Stimulated activated CD8-positive, alpha-beta memory T cell treated with anti-CD3 and anti-CD28 coated beads, Interleukin-4, amount 100 ng/mL, for 24 hours (primary cell): ENCODE data around the gene SLC25A5.
"Not testable (repeated sequence)": the region's sequence is repeated elsewhere in the genome, so short reads cannot be mapped to it uniquely, and the experiment has no call there.

Experiments
- DNase-seq: peaks from one replicate; pipeline ENCODE4 v3.0.0-alpha.2; 2020; ENCODE audit warnings: low read depth

Gene SLC25A5

DNA sequence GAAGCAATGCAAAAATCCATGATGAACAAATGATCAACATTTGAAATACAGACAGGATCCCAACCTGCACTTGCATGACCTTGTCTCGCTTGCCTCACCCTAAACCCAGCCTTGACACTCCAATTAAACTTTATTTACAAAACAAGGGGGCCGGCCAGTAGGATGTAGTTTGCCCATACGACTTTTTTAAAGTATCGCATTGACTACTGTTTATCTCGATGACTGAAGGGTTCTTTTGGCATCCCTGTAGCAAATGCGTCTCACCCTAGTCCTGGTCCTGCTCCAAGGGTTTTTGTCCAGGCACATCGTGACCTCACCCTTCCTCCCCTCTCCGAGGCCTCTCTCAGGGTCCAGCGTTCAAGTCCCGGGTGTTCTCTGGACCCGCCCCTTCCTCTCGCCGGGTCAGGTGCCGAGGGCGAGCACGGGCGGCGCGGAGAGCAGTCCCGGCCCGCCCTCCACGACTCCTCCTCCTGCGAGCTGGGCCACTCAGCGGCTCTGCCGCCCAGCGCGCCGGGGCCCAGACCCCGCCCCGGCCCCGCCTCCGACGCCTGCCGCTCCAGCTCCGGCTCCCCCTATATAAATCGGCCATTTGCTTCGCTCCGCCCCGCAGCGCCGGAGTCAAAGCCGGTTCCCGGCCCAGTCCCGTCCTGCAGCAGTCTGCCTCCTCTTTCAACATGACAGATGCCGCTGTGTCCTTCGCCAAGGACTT, at the start of gene SLC25A5:
SLC25A5 (plus strand) TSS at position 603 of the 709 bp plus-strand sequence; CDS start at position 675, 72 bp downstream.
- DNase-seq: peak; percentile 73

DNA sequence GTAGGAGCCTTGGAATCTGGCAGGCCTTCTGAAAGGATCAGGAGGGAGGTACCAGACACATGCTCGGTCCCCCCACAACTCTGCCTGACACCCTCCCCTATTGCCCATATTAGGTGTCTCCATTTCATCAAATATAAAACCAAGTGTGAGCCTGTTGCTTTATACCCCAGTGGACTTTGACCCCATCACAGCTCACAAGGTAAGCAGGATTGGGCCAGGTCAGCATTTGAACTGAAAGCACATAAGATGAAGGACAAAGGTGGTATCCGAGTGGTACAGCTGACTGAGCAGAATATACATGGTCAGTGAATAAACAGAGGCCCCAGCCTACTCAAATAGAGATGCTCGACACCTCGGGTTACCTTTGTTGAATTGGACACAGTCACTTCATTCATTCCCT, 49.1 kb upstream of the SLC25A5 start:
- DNase-seq: no peak

DNA sequence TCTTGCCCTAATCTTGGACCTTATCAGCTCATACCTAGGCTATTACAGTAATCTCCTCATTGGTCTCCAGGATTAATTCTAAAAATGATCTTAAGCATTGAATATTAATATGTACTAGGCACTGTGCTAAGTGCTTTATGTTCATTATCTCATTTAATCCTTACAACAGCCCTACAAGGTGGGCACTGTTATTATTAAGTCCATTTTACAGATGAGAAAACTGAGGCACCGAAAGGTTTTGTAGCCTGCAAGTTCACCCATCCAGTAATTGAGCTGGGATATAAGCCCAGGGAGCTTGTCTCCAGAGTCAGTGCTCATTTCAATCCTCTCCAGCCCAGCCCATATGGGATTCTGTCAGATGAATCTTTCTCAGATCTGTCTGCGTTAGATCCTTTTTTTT, 48.3 kb upstream of the SLC25A5 start:
- no peak for DNase-seq

DNA sequence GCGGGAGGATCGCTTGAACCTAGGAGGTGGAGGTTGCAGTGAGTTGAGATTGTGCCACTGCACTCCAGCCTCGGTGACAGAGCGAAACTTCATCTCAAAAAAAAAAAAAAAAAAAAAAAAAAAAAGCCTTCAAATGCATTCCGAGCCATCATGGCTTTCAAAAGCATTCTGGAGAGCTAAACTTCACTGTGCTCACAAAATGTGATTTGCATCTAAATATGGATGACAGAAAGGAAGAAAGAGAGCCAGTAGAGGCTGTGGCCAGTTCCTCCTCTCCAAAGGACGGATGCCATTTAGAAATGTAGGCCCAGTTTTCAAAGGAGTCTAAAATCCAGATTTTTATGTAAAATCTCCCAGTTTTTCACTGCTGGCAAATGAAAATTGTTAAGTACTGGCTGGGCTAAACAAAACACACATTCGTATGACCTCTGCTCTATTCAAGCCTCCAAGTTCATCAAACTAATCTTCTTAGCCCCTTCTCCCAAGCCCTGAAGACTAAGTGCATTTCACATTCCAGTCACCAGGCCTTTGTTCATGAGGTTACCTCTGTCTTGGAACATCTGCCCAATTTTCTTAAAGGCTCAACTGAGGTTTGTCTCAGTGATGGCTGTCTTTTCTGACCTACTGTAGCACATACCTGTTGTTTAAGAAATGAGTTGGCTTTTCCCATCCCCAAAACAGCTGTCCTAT, 47.1 kb upstream of the SLC25A5 start:
- no peak for DNase-seq

DNA sequence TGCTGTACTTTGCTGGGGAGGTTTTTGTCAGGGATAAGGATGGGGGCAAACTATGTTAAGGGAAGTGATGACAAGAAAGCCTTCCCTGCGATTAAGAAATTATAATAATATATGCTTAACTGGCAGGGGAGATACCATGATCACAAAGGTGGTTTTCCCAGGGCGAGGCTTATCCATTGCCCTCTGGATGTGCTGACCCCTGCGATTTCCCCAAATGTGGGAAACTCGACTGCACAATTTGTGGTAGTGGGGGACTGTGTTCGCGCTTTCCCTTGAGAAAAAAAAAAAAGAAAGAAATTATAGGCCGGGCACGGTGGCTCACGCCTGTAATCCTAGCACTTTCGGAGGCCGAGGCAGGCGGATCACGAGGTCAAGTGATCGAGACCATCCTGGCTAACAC, 44.6 kb upstream of the SLC25A5 start:
- no peak for DNase-seq

DNA sequence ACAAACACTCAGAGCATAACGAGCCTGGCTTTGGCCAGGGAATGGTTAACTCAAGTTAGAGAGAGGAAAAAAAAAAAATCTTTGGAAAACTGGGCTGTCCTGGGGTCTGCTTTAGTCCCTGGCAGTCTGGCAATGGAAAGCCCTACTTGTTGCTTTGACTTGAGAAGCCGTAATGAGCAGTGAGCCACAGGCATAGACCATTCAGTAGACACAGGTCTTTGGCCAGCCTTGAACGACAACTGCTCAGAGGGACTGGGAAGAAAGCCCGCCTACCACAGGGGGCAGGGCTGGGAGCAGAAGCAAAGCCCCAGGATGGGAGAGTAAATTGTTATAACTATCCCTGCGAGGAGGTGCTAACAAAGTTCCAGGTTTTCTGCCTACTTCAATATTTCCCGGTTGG, 43.2 kb upstream of the SLC25A5 start:
- DNase-seq: no peak

DNA sequence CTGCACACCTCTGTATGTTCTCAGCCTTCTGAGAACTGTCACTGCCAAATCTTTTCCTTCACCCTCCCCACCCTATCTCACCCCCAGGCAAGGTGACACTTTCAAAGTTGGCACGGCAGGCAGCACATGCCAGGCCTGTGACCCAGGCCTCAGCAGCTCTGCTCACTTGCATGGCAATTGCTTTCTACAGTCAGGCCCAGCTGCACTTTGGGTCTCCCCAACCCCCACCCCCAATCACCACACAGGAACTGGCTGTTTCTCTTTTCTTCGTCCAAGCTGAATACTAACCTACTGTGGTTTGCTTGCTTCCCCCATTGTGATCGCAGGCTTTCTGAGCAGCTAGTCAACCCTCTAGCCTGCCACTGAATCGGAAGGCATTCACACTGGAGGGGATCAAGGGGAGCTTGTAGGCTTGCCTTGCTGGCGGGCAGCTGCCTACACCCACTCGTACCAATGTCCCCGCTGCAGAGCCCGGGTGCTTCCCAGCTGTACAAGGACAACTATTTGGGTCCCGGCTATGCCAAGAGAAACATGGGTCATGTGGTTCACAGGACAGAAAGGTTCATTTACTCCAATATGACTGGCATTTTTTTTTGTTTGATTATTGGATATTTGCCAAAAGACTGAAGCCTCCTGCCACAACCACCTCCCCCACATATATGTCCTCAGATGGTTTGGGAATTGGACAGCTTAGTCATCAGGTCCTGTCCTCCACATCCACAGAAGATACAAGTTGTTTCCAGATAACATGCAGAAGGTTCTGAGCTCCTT, 41.0 kb upstream of the SLC25A5 start:
- DNase-seq: no peak

DNA sequence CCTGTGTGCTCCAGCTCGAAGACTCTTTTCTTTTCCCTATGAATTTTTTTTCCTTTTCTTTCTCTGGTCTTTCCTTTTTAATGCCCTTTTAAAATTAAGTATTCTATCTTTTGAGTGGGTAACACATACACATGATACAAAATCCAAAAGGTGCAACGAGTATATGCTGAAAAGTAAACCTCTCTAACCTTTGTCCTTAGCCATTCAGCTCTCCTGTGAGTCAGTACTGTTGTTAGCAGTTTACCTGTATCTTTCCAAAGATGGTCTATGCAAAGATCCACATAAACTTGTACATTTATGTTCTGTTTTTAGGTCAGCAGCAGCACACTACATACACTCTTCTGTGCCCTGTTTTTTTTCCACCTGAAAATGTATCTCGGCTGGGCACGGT, 40.5 kb upstream of the SLC25A5 start:
- no peak for DNase-seq

DNA sequence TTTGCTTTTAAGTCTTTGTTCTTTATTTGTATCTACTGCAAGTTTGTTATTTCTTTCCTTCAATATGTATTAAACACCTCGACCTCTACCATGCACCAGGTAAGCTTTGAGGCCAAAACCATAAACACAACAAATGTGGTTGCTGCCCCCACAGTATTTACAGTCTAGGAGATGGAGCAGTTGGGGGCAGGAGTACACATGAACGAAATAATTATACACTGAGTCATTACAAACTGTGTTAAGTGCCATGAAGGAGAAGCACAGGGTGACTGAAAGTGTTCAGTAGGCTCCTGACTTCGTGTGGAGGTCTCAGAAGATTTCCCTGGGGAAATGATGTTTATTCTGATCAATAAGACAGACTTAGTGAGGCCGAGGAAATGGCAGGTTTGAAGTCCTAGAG, 38.8 kb upstream of the SLC25A5 start:
- DNase-seq: no peak

DNA sequence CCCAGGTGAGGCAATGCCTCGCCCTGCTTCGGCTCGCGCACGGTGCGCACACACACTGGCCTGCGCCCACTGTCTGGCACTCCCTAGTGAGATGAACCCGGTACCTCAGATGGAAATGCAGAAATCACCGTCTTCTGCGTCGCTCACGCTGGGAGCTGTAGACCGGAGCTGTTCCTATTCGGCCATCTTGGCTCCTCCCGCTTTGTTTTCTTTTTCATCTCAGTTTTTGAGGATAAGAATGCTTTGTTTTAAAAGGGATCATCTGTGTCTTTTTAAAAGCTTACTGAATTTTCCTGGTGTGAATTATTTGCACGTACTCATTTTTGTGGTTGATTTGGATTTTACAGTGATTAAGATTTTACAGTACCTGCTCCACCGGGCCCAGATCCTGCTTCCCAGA, 26.9 kb upstream of the SLC25A5 start:
- DNase-seq: not testable (repeated sequence)

DNA sequence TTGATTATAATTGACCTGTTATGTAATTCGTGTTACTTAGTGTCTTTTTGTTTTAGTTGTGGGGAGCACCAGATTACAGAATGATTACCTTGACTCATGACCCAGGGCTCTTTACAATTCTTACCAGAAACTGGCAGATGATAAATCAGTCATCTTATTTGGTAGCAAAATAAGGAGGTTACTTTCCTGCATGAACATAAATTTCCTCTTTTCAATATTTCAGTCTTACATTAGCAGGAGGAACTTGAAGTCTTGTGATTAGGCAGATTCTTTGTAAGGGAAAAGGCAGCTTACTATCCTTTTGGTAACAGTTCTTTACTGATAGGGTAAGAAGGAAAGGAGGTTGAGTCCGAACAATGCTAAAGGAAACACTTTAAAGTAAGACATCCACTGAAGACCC, 26.0 kb upstream of the SLC25A5 start:
- DNase-seq: no peak

DNA sequence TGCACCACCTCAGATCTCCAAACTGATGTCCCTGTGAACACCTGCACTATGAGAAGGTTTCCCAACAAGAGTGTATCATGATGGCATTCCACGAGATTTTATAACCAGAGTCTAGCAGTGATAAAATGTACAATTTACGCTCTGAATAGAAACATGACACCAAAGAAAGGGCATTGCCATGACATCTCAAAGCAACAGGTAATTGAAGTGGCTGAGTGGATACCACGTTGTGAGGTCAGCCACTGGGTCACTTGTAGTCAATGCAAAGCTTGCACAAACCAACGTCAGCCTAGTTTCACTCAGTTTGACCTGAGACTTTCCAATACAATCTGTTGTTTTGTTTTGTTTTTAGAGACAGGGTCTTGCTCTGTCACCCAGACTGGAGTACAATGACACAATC, 15.0 kb upstream of the SLC25A5 start:
- no peak for DNase-seq

DNA sequence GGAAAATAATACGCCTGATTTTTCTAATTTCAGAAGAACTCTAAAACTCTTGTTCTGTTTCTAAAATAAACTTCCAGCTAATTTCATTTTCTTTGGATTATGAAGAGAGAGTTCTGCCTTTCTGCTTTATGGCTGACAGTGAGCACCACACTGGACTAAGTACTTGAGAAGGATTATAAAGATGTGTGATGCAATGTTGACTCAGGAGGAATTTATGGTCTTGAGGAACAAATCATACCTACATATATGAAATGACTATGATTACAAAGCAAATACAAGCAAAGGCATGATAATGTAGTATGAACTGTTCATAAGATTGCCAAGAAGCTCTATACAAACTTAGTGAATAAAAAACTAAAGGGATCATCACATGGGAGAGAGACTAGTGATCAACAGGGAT, 13.0 kb upstream of the SLC25A5 start:
- no peak for DNase-seq

DNA sequence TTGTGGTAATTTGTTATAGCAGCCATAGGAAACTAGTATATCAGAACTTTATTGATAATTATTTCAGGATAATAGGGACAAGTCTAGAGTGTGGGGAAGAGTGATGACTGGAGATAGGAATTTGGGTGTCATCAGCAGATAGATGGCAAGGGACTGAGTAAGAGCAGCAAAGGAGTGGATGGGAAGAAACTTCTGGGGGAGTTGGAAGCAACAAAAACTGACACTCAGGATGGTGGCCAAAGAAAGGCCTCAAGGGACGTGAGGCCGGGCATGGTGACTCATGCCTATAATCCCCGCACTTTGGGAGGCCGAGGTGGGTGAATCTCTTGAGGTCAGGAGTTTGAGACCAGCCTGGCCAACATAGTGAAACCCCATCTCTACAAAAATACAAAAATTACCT, 9.1 kb upstream of the SLC25A5 start:
- no peak for DNase-seq

DNA sequence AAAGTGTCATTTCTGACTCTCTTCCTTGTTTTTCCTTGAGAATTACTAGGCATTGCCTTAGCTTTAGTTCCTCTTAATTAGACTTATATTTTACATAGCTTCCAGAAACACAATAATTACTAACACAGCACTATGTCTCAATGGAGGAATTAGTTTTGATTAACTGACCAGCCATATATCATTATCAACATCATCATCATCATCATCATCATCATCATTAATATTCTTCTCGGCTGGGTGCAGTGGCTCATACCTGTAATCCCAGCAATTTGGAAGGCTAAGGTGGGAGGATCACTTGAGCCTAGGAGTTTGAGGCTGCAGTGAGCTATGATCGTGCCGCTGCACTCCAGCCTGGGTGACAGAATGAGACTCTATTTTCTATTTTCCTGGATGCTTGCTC, 2.7 kb upstream of the SLC25A5 start:
- DNase-seq: no peak

DNA sequence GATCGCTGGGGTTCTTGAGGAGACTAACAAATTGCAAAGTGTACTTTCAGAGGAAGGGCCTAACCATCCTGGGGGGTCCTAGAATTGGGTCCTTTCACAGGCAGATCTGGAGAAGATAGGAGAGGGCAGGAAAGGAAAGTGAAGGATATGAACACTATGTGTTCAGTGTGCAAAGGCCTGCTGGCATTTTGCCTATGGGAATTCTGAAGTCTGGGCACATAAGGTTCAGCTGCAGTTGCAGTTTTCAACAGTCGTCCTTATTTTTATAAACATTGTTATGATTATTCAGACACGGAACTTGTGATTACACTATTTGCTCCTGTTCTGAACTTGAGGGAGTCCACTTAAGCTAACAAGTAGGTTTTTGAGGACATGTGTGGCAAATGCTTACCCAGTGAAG, 1.3 kb upstream of the SLC25A5 start:
- DNase-seq: no peak

DNA sequence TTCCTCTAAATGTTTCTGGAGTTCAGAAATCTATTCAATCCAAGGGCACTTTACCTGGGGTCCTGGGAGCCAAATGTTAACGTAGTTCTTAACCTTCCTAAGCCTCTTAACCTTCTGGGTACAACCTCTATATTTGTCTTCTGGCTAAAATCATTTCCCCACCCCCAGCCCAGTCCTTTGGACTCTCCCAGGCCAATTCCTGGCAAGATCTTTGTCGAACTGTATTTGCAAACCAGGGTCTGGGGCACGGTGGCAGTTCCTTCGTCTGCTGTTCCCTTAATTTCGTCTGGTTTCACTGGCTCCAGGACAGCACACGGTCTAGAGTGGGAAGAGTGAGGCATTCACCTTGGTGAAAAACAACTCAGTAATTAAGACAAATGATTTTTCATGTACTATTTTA, 811 bp upstream of the SLC25A5 start:
- DNase-seq: no peak

DNA sequence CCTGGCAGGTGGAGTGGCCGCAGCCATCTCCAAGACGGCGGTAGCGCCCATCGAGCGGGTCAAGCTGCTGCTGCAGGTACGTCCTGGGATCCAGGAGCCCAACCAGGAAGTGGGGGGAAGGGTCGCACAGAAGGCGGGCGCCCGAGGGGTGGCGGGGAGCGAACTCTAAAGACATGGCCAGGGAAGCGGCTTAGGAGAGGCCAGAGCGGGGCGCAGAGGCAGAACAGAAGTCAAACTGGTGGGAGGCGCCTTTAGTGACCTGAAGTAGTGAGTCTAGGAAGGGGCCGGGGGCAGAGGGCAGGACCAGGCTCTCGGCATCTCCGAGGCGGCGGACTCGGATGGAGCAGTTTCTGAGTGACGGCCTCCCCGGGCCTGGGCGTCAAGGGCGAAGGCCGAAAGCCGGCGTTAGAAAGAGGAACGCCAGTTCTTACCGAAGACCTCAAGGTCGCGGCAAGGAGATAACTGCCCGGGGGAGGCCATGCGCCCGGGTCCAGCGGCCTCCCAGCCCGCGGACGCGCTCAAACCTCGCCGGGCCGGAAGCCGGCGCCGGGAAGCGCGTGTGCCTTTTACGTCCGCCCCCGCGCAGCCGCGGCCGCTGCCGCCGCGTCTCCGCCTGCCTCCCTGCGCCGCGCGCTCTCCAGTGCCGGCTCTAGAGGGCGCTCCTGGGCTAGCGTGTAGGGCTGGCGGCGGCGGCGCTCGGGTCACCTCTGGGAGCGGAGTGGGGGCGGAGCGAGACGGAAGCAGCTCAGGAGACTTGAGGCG, 488 bp downstream of the SLC25A5 start:
- DNase-seq: peak; percentile 82

DNA sequence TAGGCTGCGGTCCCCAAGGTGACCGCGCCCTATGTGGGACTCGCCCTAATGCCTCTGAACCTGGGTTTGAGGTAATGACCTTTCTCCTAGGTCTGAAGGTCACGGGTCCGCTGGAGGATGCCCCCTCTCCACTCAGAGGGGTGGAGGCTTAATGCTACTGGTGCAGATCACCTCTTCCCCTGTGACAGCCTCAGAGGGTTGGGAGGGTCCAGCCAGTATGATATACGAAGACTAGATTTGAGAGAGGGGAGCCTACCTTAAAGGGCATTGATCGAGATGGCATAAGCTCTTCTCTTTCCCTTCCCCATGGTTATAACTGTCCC, 1.0 kb downstream of the SLC25A5 start:
- DNase-seq: no peak

DNA sequence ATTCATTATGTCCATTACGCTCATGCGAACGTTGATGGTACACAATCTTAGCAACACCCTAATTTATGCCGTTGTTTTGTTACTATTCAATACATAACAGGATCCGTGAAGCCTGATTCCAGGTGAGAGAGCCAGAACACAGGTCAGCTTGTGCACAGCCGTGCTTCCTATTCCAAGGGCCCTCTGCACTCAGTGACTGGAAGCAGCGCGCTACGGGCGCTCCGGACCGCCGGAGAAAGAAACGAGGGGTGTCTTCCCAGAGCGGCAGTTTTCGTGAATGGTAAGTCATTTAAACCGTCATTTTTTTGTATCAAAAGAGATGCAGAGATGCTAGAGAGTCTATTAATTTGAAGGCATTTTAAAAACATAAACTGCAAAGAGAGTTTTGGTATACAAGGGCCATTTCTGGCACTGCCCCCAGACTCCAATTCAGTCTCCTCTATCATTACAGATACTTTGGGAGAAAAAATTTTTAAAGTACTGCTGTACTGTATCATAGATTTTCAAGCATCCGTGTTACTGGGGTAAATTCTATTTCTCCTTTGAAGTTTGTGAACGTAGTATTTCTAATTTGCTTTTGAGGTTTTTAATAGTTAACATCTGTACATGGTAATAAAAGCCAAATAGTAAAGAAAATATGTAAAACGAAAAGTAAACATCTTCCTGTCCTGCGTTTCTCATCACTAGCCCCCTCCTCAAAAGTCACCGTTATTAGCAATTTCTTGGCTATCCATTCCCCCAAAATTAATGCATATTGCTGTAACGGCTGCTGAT, 6.6 kb downstream of the SLC25A5 start:
- DNase-seq: no peak

DNA sequence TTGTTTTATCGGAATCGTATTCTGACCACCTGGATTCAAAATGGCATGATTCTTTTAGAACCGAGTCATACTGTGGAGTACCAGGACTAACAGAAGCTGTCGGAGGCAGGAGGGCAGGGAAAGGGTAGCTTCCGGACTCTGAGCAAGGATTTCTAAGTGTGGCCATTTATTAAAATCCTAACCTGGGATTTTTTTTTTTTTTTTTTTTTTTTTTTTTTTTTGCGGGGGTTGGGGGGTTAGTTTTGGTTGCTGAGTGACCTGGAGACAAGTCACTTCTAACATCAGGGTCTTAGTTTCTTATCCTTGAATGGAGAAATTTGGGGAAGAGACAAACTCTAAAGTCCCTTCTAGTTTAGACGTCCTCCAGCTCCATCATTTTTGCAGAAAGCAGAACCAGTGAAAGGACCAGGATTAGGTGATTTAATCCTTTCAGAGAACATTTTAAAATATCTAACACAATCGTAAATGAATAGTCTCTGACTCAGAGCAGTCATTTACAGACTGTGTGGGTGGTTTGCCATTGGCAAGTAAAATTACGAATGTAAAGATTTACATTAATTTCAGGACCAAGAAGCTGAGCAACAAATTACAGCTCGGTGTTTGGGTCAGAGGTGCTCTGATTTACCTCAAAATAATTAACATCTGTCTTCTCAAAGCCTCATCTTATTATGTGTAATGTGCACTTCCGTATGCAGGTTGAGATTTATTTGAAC, 7.3 kb downstream of the SLC25A5 start:
- DNase-seq: no peak
